Activated CD8-positive, alpha-beta memory T cell treated with anti-CD3 and anti-CD28 coated beads, Interleukin-2, amount 50 U/mL, for 1 hour (primary cell): ENCODE measurements around the gene CDH4.
"Not testable (repeated sequence)": the region's sequence is repeated elsewhere in the genome, so short reads cannot be mapped to it uniquely, and the experiment has no call there.

Source experiments
- DNase-seq: peaks from one replicate; pipeline ENCODE4 v3.0.0-alpha.2; 2020; ENCODE audit errors: extremely low read depth

The CDH4 gene

GRCh38 chr20:61457725-61458124 is 205.7 kb downstream of the CDH4 start:
- DNase-seq = no peak

- DNase-seq = no peak
These were observed 206.2 kb downstream of the CDH4 start for GRCh38 chr20:61458146-61458746.

GRCh38 chr20:61459266-61459665 is 207.2 kb downstream of the CDH4 start:
- no peak for DNase-seq

GRCh38 chr20:61459705-61460104 is 207.6 kb downstream of the CDH4 start:
- DNase-seq = no peak

GRCh38 chr20:61460261-61461052 is 208.4 kb downstream of the CDH4 start:
- DNase-seq = no peak

- no peak for DNase-seq
These were observed 209.4 kb downstream of the CDH4 start for GRCh38 chr20:61461461-61461860.

- no peak for DNase-seq
These were observed 212.5 kb downstream of the CDH4 start for GRCh38 chr20:61464307-61465303.

GRCh38 chr20:61475729-61476128 is 223.7 kb downstream of the CDH4 start:
- no peak for DNase-seq

- DNase-seq = no peak
These were observed 224.9 kb downstream of the CDH4 start for GRCh38 chr20:61476956-61477355.

GRCh38 chr20:61477451-61477861 is 225.4 kb downstream of the CDH4 start:
- no peak for DNase-seq

- DNase-seq = no peak
These were observed 226.0 kb downstream of the CDH4 start for GRCh38 chr20:61478094-61478493.

GRCh38 chr20:61478611-61479305 is 226.7 kb downstream of the CDH4 start:
- DNase-seq = no peak

GRCh38 chr20:61479433-61479832 is 227.4 kb downstream of the CDH4 start:
- DNase-seq = not testable (repeated sequence)

GRCh38 chr20:61480158-61480825 is 228.2 kb downstream of the CDH4 start:
- DNase-seq = no peak

GRCh38 chr20:61482056-61482887 is 230.2 kb downstream of the CDH4 start:
- no peak for DNase-seq

GRCh38 chr20:61482901-61483300 is 230.8 kb downstream of the CDH4 start:
- DNase-seq = no peak

GRCh38 chr20:61483336-61484067 is 231.4 kb downstream of the CDH4 start:
- DNase-seq = no peak

- DNase-seq = no peak
These were observed 234.1 kb downstream of the CDH4 start for GRCh38 chr20:61486198-61486597.

- DNase-seq = no peak
These were observed 235.4 kb downstream of the CDH4 start for GRCh38 chr20:61487346-61487996.
